Putamen (tissue), 1 donor: Measurements from ENCODE around the gene GRID2.

Experiments used
- DNase-seq: peaks from one replicate; pipeline ENCODE4 v3.0.0-alpha.2; 2016; ENCODE audit warnings: low spot score

GRID2 gene

GRCh38 chr4:93502991-93503390, 1199.2 kb downstream of the GRID2 start:
- DNase-seq: peak; percentile 67

- DNase-seq: no peak
Observed at GRCh38 chr4:93513851-93514250, 1210.1 kb downstream of the GRID2 start.

- DNase-seq: no peak
Observed at GRCh38 chr4:93515208-93515607, 1211.4 kb downstream of the GRID2 start.

GRCh38 chr4:93529692-93530372, 1226.1 kb downstream of the GRID2 start:
- no peak for DNase-seq

- DNase-seq: no peak
Observed at GRCh38 chr4:93532234-93532633, 1228.5 kb downstream of the GRID2 start.

GRCh38 chr4:93540562-93540961, 1236.8 kb downstream of the GRID2 start:
- DNase-seq: no peak

GRCh38 chr4:93561842-93562241, 1258.1 kb downstream of the GRID2 start:
- no peak for DNase-seq

GRCh38 chr4:93568758-93569157, 1265.0 kb downstream of the GRID2 start:
- no peak for DNase-seq

- DNase-seq: no peak
Observed at GRCh38 chr4:93573285-93573684, 1269.5 kb downstream of the GRID2 start.

- DNase-seq: peak; percentile 54
Observed at GRCh38 chr4:93578942-93579341, 1275.2 kb downstream of the GRID2 start.

- DNase-seq: no peak
Observed at GRCh38 chr4:93605163-93605562, 1301.4 kb downstream of the GRID2 start.

GRCh38 chr4:93617606-93618005, 1313.8 kb downstream of the GRID2 start:
- no peak for DNase-seq

- DNase-seq: no peak
Observed at GRCh38 chr4:93633721-93634120, 1330.0 kb downstream of the GRID2 start.

GRCh38 chr4:93635943-93636342, 1332.2 kb downstream of the GRID2 start:
- DNase-seq: no peak

GRCh38 chr4:93645120-93645519, 1341.4 kb downstream of the GRID2 start:
- DNase-seq: no peak

GRCh38 chr4:93646233-93646930, 1342.6 kb downstream of the GRID2 start:
- no peak for DNase-seq

- DNase-seq: no peak
Observed at GRCh38 chr4:93648258-93648657, 1344.5 kb downstream of the GRID2 start.

GRCh38 chr4:93649828-93650227, 1346.1 kb downstream of the GRID2 start:
- no peak for DNase-seq

- DNase-seq: peak; percentile 50
Observed at GRCh38 chr4:93654211-93654610, 1350.4 kb downstream of the GRID2 start.

- DNase-seq: no peak
Observed at GRCh38 chr4:93657527-93657926, 1353.8 kb downstream of the GRID2 start.

- DNase-seq: no peak
Observed at GRCh38 chr4:93658443-93658842, 1354.7 kb downstream of the GRID2 start.

- DNase-seq: peak; percentile 42
Observed at GRCh38 chr4:93659629-93660028, 1355.9 kb downstream of the GRID2 start.

GRCh38 chr4:93660036-93660435, 1356.3 kb downstream of the GRID2 start:
- no peak for DNase-seq

GRCh38 chr4:93670434-93670833, 1366.7 kb downstream of the GRID2 start:
- DNase-seq: no peak
